NOMO-1 treated with dmso at 0.1 percent for 144 hours (cell line): ENCODE measurements around the gene TGFBR3.
A peak's percentile ranks its signal among the peaks of the same experiment; 100 is the strongest.

ENCODE experiments used
- DNase-seq: peaks from one replicate; lab custom pipeline; 2025; ENCODE audit not compliant: unreplicated experiment; lab: John Stamatoyannopoulos, UW

Gene TGFBR3

GRCh38 chr1:91783423-91784170, 102.4 kb downstream of the TGFBR3 start:
- no peak for DNase-seq

DNA sequence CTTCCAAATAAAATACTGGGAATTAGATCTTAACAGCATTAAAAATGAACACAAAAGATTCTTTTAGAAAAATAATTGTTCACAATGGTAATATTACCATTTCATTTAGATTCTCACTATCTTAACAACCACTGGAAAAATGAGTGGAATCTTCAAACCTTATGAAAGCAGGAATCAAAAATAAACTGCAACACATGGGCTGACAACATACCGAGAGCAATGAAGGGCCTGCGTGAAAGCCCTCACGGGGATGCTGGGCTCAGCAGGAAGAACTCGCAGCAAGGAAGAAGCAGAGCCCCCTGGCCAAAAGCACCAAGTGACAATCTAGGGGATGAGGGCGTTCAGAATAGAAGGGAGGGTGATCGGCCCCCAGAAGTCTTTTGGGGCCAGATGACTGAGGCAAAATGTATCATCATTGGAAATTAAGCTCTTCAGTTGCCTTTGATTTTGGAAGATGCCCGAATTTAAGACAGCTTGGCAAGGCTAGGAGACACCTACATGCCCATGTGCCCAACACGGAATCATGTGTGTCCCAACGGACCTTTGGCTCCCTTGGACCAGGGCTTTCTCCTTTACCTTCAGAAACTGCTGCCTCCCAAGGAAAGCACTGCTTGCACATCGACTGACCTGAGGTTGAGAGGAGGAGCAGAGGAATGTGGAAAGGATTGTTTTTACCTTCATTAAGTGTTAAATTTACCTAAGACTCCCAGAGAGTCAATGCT, 103.9 kb downstream of the TGFBR3 start:
- DNase-seq: no peak

DNA sequence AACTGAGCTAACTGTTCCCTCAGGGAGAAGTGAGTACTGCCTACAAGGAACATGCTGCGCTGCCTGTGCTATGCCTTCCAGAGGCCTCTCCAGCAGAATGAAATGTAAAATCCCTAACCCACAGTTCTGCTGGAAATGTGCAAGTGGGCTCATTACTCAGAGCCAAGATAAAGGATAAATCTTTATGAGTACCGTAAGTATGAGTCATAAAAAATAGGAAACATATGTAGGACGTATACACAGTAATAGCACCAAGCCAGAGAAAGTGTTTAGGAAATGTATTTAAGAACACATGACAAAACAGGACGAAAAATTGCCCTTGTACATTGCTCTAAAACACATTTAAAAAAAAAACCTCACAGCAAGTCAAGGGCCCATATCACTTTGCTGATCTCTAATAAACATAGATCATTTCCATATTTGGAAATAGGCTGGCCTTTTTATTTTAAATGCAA, 104.6 kb downstream of the TGFBR3 start:
- DNase-seq: no peak

DNA sequence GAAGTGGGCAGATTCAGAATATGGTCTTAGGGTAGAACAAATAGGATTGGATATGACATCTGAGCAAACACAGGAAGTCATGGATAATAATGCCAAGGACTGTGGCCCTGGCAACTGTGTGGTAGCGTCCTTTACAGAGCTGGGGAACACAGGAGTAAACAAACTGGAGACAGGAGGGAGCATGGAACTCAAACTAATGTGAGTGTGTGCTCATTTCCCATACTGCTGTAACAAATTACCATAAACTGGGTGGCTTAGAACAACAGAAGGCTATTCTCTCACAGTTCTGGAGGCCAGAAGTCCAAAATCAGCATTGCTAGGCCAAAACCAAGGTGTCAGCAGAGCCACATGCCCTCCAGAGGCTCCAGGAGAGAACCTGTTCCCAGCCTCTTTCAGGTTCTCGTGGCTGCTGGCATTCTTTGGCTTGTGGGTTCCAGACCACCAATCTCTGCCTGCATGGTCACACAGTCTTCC, 106.4 kb downstream of the TGFBR3 start:
- DNase-seq: no peak

- DNase-seq: no peak
Observed at GRCh38 chr1:91778964-91779363, 107.0 kb downstream of the TGFBR3 start.

DNA sequence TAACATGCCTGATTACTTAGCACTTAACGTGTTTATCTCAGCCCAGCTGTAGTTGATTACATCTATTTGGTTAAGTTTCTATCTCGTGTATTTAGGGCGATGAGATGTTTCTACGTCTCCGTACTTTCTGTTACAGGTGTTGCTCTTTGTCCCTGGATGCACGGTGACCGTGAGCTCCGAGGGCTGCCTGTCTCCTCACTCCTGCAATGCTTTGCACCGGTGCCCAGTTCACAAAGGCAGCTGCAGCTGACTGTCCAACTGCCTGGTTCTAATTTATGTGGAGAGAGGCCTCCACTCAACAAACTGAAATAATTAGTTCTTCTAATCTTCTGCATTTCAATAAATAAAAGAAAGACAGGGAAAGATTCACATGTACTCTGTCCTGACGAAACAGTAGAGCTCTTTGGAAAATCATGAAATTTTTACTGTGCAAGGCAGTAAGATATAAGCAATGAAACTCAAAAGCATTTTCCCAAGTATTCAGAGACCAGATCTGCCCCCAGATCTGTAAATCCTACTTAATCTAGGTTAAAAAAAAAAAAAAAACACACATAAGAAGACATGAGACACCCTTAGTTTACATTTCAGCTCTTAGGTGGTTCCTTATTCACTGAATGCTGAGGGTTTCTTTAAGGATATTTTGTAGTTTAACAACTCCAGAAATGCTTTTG, 108.2 kb downstream of the TGFBR3 start:
- DNase-seq: no peak

DNA sequence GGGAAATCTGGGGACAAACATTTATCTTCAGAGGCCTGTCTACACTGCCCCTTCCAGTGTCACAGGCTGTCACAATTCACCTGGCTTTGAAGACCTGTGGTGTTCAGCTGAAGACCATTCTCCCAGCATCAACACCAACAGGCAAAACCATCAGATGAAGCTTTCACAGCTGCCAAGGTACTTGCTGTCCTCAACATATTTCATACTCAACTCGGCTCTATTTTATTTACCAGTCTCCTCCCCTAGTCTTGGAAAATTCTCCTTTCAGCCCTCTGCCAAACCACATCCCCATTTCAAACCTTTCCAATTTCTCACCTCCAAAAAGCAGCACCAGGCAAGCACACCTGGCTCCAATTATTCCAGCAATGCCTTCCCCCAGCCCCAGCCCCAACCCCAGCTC, 108.8 kb downstream of the TGFBR3 start:
- no peak for DNase-seq

GRCh38 chr1:91776068-91776794, 109.7 kb downstream of the TGFBR3 start:
- DNase-seq: no peak

GRCh38 chr1:91775227-91775626, 110.7 kb downstream of the TGFBR3 start:
- DNase-seq: no peak

DNA sequence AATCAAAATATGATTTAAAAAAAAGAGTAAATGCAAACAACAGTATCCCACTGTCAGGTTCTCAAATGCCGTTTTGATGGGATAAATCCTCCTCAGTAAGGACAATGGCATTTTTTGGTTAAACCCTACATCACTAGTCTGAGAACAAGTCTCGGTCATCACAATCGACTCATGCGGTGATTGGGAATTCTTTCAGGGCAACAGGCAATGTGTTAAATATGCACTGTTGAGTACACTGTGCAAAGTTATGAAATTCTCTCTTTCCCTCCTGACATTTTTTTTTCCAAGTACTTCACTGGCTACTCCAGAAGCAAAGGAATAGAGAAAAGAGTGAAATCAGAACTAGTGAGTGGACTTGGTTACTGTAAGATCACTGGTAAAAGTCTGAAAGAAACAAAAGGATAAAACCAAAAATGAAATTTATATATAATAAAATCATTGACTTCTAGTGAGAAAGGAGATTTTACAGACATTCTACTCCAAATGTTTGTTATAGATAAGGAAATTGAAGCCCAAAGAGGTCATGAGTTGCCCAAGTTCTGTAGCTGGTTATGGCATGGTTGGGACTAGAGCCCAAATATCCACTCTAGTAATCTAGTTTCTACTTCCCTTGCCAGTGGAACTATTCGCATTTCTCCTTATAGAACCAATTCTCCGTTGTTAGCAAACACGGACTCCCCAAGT, 111.3 kb downstream of the TGFBR3 start:
- DNase-seq: no peak

- no peak for DNase-seq
Observed at GRCh38 chr1:91771717-91772116, 114.2 kb downstream of the TGFBR3 start.

- DNase-seq: no peak
Observed at GRCh38 chr1:91770667-91771268, 115.2 kb downstream of the TGFBR3 start.

- DNase-seq: no peak
Observed at GRCh38 chr1:91769742-91770141, 116.2 kb downstream of the TGFBR3 start.

GRCh38 chr1:91768786-91769725, 116.9 kb downstream of the TGFBR3 start:
- no peak for DNase-seq

DNA sequence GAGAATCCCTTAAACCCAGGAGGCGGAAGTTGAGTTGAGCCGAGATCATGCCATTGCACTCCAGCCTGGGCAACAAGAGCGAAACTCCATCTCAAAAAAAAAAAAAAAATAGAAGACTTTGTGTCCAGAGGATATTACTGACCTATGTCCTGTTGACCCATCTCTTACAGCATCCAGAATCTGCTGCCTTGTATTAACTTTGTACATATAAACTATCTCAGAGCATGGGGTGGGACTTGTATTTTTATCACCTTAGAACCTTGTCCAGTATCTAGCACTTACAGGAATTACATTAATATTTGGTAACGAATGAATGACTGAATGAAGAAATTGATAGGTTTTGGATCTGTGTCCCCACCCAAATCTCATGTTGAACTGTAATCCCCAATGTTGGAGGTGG, 117.8 kb downstream of the TGFBR3 start:
- DNase-seq: no peak

DNA sequence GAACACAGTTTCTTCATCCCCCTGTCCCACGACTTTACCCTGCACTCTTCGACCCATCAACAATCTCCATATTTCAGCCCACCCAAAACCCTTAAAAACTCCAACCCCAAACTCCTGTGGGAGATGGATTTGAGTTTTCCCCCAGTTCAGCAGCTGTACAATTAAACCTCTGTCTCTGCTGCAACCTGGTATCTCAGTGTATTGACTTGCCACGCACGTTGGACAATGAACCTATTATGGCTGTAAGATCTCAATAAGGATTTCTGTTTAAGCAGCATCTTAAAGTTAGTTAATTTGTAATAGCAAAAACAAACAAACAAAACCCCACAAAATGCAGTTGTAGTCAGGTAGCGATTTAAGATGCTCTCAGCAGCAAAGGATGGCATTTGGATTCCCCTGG, 119.1 kb downstream of the TGFBR3 start:
- DNase-seq: no peak

- peak; percentile 2 for DNase-seq
Observed at GRCh38 chr1:91765880-91766443, 120.0 kb downstream of the TGFBR3 start.

DNA sequence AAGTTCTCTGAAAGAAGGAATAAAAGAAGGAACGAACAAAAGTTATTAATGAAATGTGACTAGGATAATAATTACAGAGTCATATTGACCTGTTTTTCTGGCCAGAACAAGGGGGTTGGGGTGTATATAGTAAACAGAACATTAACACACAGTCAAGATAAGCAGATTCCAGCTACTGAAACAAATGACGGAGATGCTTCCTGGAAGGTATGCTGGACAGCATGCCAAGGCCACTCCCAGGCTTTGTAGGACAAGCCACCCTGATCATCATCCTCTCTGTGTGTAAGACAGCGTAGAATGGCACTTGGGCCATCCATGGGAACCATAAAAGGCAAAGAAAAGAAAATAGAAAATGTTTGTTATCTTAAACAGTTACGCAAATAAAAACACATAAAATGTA, 120.7 kb downstream of the TGFBR3 start:
- DNase-seq: no peak
